ENCODE data around the gene FRMPD4.

Gene FRMPD4

DNA sequence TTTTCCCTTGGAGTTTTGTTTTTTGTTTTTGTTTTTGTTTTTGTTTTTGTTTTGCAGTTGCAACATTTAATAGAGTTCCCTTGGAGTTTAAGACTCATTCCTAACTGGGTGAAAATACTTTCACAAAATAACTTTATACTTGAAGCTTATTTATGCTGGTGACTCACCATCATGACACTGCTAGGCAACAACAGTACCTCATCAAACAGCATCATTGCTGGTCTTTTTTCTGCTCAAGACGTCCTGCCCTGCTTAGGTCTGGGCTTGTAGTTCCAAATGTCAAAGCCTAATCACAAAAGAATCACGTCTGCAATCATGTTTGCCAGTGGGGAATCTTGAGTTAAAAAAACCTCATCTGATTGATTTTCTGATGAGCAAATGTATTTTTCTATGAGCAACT is 547.3 kb downstream of the FRMPD4 start:
- no peak for DNase-seq

DNA sequence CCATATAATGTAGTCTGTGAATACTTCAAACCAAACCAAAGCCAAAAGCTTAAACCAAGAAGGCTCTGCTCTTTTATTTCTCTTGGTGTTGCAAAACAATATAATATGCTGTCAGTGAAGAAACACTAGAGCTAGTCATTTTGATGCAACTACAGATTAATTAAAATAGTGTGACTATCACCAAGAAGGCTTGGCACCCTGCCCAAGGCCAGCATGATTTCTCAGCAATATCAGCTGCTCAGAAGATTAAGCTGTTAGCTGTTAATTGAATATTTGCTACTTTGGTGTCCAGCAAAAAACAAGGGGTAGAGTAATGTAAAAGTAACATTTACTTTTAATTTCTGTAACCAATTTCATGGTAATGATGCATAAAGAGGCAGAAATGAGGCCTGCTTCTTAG is 548.1 kb downstream of the FRMPD4 start:
- DNase-seq, result no peak

DNA sequence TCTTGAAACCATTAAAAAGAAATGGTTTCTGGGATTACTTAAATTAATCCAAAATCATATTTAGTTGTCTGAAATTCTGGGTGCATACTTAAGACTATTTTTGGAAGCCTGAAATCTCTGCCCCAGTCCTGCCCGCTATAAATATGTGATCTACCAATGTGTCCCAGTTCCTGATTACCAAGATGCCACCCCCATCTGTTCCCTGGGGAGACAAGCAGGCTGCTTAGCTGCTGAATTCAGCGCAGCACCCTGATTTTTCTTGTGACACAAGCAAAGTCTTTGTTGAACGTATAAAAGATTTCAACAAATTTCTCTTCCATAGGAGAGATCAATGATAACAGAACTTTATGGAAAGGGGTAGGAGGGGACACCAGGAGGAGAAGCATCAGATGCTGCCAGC is 552.4 kb downstream of the FRMPD4 start:
- no peak for DNase-seq

DNA sequence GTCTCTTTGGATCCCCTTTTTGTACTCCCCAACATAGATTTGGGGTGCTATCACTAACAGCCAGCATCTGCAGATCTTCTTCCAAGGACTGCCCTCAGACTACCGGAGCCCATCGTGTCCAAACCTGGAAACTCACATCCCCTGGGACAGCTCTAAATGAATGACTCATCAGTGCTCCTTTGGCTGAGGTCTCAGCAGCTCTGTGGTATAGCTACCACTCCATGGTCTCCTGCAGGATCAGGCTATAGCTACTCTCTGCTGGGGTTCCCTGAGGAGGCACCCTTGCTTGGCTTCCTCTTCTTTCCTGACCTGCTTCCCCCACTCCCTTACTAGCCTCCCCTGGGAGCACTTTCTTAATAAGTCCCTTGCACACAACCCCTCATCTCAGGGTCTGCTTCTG is 555.5 kb downstream of the FRMPD4 start:
- no peak for DNase-seq

DNA sequence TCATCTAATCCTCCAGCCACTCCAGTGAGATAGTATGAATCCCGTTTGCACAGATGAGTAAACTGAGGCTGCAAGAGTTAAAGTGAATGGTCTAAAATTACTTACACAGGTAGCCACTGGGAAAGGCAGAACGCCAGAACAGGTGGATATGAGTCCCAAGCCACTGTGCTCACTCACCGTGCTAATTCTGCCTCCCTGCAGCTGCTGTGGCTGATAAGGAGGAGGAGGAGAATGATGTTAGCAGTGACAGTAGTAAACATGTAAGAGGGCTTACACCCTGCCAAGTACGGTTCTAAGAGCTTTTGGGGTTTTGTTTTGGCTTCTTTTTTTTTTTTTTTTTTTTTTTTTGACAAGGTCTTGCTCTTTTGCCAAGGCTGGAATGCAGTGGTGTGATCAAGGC is 562.5 kb downstream of the FRMPD4 start:
- DNase-seq, result no peak

DNA sequence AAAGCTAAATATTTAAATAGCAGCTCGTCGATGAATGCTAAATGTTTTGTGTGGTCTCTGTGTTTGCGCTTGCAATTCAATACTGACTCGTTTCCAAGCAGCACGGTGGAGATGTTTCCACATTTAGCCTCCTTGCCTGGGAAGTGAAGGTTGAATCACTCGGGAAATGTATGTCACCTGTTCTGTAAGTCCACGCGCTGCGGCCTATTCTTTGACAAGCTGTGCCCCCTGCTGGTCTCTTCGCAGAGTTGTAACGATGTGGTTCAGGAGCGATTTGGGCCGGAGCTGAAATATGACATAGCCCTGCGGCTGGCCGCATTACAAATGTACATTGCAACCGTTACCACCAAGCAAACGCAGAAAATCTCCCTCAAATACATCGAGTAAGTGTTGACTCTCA is 563.4 kb downstream of the FRMPD4 start:
- DNase-seq, result peak; percentile 5

DNA sequence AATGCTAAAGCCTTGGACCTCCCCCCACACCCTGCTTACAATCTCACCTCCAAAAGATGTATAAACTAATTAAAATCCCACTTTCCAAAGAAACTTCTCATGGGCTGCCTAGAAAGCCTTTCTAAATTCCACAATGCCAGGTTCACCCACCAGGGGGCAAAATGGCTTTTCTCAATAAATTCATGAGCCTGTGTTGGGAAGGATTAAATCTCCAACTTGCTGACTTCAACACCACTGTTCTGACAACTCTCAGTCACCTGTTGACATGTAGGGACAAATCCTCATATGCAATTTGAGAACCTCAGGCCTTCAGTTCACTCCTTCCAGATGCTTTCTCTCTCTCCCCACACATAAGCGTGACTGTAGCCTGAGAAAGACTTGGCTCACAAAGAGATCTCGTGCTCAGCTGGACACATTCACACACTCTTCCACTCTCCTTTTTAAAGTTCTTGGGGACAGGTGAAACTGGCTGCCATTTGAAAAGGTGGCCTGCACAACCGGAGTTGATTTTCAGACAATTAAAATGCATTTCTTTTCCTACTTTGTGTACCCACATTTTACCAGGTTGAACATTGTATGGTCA is 564.3 kb downstream of the FRMPD4 start:
- DNase-seq, result no peak

DNA sequence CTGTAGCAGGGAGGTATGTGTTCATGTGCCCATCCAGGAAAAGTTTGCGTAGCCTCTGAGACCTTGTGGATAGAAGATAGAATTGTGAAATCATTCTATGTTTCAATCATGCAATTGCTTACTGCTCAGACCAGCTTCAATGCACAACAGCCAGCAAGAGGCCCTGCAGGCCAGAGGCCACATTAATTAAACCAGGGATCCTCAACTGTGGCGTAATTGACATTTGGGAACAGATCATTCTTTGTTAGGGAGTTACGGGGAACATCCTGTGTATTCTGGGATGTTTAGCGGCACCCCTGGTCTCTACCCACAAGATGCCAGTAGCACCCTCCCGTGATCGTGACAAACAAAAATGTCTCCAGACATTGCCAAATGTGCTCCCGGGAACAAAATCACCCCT is 566.4 kb downstream of the FRMPD4 start:
- DNase-seq, result no peak

DNA sequence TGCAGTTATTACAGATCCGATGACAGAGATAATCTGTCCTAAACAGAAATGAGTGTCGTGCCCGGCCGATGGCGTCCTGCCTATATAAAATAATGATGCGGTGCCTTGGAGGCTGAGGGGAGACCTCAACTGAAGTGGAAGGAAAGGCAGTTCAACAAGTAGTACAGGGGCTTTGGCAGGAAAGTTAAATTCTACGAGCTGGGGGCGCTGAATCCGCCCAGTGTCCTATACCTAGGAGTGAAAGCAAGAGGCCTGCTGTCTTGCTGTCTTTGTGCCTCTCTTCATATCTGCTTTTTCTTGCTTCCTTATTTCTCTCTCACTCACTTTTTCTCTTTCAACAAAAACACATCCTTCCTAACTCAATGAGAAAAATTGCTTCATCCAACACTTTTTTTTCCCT is 570.8 kb downstream of the FRMPD4 start:
- no peak for DNase-seq

DNA sequence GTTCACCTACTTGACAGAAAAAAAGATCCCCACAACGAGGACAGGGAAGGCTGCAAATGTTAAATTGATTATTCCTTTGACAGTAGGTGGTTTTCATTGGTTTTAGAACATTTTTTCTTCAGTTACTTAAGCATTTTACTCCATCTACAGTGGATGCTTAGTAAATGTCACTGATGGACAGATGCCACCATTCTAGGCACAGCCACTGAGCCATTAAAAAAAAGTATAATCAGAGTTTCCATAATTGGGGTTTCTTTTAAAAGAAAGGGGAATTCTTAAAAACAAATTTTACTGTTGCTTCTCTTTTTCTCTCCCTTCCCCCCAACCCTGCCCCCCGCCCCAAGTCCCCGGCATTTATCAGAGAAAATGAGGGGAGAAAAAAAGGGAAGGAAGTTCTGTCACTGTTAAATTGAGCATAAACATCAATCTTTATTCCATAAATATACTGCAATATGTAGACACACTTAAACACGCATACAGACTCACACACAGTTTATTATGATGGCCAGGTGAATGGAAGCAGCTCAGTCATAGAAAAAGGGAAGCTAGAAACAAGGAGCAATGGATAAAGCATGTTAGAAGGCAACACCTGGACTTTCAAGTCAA is 573.3 kb downstream of the FRMPD4 start:
- DNase-seq, result no peak

DNA sequence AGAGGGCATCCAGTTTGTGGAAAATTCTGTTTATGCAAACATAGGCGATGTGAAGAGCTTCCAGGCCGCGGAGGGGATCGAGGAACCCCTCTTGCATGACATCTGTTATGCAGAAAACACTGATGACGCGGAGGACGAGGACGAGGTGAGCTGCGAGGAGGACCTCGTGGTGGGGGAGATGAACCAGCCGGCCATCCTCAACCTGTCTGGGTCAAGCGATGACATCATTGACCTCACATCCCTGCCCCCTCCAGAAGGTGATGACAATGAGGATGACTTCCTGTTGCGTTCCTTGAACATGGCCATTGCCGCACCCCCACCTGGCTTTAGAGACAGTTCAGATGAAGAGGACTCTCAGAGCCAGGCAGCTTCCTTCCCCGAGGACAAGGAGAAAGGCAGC is 578.3 kb downstream of the FRMPD4 start:
- DNase-seq, result no peak

DNA sequence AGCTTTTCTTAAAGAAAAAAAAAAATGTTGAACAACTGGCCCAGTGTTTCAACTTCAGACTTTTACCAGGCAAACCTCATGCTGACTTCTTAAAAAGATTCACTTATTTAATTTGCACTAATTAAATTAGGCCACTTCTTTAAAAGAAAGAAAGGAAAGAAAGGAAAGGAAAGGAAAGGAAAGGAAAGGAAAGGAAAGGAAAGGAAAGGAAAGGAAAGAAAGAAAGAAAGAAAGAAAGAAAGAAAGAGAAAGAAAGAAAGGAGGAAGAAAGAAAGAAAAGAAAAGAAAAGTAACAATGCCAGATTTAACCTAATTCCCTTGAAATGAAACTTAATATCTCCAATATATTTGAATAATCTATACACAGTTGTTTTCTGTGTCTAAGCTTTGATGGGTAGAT is 581.6 kb downstream of the FRMPD4 start:
- no peak for DNase-seq

DNA sequence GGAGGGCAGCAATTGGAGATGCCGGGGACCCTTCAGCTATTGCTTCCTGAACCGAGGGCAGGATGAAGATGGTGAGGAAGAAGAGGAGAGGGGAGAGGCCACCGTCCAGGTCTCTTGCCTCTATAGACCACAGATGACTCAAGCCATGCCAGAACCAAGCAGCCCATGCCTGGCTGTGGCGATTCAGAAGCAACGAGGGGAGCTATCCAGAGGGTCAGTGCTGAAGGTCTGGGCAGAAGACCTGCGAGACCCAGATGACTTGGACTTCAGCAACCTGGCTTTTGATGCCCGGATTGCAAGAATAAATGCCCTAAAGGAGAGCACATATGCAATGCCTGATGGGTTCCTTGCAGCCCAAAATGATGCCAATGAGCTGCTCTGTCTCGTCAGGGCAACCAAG is 582.8 kb downstream of the FRMPD4 start:
- no peak for DNase-seq

DNA sequence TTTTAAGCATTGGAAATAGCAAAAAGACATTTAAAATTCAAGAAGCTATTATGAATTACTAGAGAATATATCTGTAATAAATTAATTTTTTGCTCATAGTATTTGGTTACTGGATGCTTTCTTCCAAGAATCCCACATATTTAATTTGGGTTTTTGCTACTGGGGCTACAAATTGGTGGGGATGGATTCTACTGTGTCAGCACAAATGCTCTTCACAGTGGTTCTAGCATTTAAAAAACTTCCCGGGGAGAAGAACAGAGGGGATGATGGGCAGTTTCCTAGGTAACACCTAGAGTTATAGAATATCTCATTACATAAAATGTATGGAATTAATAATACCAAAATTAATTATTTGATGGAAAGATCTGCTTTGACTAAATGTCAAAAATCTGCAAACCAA is 584.0 kb downstream of the FRMPD4 start:
- no peak for DNase-seq

DNA sequence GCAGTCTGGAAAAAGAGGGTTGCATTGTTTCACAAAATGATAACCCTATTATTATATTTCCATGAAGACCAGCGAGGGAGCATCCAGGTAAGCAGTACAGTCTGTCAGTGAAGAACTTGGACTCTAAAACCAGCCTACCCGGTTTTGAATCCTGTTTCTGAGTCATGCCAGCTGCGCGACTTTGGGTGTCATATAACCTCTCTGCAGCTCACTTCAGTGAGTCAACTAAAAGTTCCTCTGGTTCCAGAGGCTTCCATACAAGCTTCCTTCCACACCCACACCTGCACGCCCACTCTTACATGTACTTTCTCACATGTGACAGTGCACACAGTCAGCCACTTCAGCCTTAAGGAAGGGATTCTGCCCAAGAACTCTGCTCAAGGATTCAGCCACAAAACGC is 603.1 kb downstream of the FRMPD4 start:
- no peak for DNase-seq

DNA sequence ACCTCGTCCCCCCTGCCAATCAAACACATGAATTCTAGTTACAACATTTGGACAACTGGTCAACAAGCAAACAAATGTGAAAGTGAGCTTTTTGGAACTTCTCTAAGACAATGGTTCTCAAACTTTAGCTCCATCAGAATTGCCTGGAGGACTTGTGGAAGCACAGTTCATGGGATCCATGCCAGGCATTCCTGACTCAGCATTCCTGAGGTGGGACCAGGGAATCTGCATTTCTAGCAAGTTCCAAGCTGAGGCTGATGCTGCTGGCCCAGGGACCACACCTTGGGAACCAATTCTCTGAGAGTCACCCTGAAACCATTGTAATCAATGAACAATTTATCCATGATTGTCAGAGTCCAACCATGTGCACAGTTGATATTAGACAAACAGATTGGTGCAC is 609.2 kb downstream of the FRMPD4 start:
- no peak for DNase-seq

DNA sequence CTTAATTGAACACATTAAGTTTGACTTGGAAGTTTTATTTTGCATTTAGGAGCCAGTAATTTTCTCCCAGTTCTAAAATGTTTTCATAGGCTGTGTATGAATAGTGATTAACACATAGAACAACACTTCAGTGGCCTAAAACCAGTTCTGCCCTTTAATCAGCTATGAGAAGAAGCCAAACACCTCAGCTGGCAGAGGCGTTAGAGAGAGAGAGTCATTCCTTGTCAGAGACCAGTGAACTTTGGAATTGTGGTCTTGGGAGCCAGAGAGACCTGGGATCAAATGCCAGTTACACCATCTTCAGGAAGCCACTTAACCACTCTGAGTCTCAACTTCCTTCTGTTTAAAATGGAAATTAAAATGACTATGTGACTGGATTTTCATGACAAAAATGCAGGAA is 613.6 kb downstream of the FRMPD4 start:
- DNase-seq, result no peak

DNA sequence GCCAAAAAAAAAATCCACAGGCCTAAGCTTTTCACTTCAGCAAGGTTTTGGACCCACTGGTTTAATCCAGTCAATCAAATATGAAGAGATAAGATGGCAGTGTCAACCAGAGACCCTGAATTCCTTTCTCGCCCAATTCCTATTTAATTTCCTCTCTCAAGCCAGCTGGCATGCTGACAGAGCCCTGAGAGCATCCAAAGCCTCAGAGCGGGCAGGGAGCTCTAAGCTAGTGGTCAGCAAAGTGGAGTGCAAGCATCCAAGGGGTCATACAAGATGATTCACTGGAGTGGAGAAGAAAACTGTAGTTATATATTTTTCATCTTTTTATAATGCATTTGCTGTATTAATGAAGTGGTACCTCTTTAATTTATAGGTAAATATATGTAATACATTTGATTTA is 615.1 kb downstream of the FRMPD4 start:
- no peak for DNase-seq

DNA sequence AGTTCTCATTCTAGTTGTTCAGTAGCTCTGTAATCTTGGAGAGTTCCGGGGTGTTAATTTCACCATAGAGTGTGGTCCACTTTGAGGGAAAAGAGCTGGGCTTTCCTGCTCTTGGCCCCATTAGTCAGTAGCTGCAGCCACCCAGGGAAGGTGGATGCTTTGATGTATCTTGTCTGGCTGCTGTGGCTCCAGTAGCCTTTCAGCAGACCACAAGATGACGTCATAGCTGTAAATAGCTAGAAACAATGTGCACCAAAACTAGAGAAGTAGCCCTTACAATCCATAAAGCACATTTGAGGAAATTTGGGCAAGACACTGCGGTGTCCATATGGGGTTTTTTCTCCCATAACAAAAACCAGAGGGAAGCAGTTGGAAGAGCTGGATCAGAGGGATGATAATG is 620.0 kb downstream of the FRMPD4 start:
- no peak for DNase-seq

DNA sequence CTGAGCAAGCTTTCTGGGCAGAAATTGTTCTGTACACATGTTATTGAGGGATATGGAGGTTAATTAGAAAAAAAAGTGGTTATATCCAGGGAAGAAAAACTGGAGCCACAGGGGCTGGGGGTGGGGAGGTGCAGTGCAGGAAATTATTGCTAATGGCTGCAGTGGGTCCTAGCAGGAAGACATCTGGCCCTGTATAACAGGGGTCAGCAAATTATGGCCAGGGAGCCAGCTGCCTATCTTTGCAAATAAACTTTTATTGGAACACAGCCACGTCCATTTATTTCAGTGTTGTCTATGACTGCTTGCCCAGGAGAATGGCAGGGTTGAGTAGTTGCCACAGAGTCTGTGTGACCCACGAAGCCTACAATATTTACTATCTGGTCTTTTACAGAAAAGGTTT is 629.6 kb downstream of the FRMPD4 start:
- no peak for DNase-seq

DNA sequence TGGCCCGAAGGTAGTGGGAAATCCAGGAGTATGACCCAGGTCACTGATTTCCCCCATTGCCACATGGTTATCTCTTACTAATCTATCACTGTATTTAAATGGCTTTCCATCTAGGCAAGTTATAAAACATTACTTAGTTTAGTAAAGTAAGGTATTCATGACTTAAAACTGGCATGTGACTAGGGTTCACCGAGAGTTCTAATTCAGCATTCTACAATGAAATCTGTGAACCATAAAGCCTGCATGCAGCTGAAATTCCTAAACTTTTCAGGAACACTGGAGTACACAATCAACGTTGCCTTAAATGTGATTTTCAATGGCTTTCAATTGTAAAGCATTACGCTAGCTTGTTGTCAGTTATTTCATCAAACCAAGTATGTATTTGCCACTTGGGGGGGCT is 630.2 kb downstream of the FRMPD4 start:
- DNase-seq, result no peak

DNA sequence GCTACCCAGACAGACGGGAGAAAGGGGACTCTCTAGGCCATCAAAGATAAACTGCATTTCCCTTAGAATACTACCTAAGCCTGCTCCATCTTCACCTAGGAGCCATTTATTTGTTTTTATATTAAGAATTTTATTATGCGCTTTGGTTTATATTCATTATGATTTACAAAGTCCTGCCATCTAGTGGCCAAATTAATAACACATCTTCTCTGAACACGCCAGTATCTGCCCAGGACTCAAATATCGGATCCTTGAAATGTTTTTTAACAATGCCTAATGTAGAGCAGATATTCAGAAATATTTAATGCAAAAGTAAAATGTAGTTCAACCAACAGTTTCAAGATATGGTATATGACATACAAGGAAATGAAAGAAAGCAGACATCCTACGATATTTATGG is 632.2 kb downstream of the FRMPD4 start:
- peak; percentile 32 for DNase-seq

DNA sequence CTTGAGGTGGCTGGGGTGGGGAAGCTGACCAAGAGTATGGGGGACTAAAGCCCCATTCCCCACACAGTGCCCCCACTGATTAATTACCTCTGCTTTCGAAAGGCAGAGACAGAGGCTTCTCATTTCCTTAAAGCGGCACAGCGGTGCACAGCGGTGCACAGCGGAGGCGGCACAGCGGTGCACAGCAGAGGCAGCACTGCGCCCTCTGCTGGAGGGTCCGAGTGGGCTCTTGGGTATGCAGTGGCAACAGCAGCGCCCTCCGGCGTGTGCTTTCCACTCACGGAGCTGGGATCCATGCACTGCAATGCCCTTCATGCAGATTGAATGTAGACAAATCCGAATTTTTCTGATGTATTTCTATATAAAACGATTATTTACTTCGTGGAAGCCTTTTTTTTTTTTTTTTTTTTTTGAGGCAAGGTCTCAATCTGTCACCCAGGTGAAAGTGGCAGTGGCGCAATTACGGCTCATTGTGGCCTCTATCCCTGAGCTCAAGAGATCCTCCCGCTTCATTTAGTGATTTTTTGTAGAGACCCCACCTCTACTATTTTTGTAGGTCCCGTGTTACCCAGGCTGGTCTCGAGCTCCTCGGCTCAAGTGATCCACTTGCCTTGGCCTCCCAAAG is 633.3 kb downstream of the FRMPD4 start:
- peak; percentile 8 for DNase-seq
